GM12878 (cell line): ENCODE results near the gene BMERB1. TPM values are rescaled to one million over a fixed set of nuclear protein-coding genes. Genes with fewer than 3 reads are reported as not detected.

Experiments used
- ATAC-seq: fragments of 200-7000 bp; cut with Tn5 transposase; 3 replicates; pipeline ENCODE4 v1.9.1; 2020; ENCODE audit warnings: mild to moderate bottlenecking, moderate library complexity
- BruUV-seq: library from RNA; stranded (reverse); fragments of 400-500 nt; replicated peaks from 2 replicates; lab custom pipeline; 2021; lab: Mats Ljungman, UMichigan
- CTCF ChIA-PET: fragments of 300-600 bp; sonication (Branson Sonifier 250); formaldehyde crosslinking; extraction: SDS; loops from one replicate; lab custom pipeline; 2021; ENCODE audit warnings: inconsistent platforms; lab: Yijun Ruan, JAX
- POLR2A ChIA-PET: fragments of 350-600 bp; formaldehyde crosslinking; extraction: SDS; loops from one replicate; lab custom pipeline; 2021; ENCODE audit warnings: inconsistent platforms; lab: Charles Lee
- RAD21 ChIA-PET: fragments of 300-600 bp; sonication (Branson Sonifier 250); formaldehyde crosslinking; loops from one replicate; lab custom pipeline; 2023; ENCODE audit warnings: antibody characterized with exemption; ENCODE audit not compliant: unreplicated experiment; lab: Charles Lee
- SMC1A ChIA-PET: fragments of 300-600 bp; sonication (Branson Sonifier 250); formaldehyde crosslinking; loops from one replicate; lab custom pipeline; 2023; ENCODE audit not compliant: unreplicated experiment, uncharacterized antibody; lab: Charles Lee
- DNase-seq: peaks from one replicate; pipeline ENCODE4 v3.0.0-alpha.2; 2011; ENCODE audit warnings: low read depth, low spot score
- FAIRE-seq: peaks from 3 replicates; lab custom pipeline; 2011; peaks lifted over from hg19 to GRCh38; lab: Jason Lieb, UNC
- H2AFZ ChIP-seq: 2 replicates; pipeline ENCODE4 v1.6.0; 2011; ENCODE audit warnings: low read depth, low read length, control low read depth; ENCODE audit not compliant: control insufficient read depth
- H3K27ac ChIP-seq: 2 replicates; pipeline ENCODE4 v1.5.1; 2011; ENCODE audit warnings: control low read depth; ENCODE audit not compliant: control insufficient read depth, insufficient read depth
- H3K27me3 ChIP-seq, 2 experiments: replicated peaks in 1 of 2; 2 replicates each; pipeline versions ENCODE4 v1.6.0 to v1.6.1; 2011; ENCODE audit warnings: low read length in 1 of 2; ENCODE audit not compliant: control insufficient read depth in 2 of 2, insufficient read depth in 2 of 2
- H3K36me3 ChIP-seq, 2 experiments: 2 replicates each; pipeline ENCODE4 v1.5.1; 2011; ENCODE audit warnings: low read length in 1 of 2; ENCODE audit not compliant: control insufficient read depth in 2 of 2, insufficient read depth in 2 of 2
- H3K4me1 ChIP-seq: 2 replicates; pipeline ENCODE4 v1.6.1; 2011; ENCODE audit warnings: mild to moderate bottlenecking, low read length, moderate library complexity, mixed read lengths; ENCODE audit not compliant: control insufficient read depth, insufficient read depth
- H3K4me2 ChIP-seq: 2 replicates; pipeline ENCODE4 v1.6.0; 2011; ENCODE audit warnings: control low read depth; ENCODE audit not compliant: control insufficient read depth, insufficient read depth
- H3K4me3 ChIP-seq: fragments of 200-600 bp; sonication (generic); 2 replicates; pipeline ENCODE4 v1.5.1; 2016
- H3K79me2 ChIP-seq: 2 replicates; pipeline ENCODE4 v1.6.0; 2011; ENCODE audit warnings: low read length; ENCODE audit not compliant: control insufficient read depth, insufficient read depth
- H3K9ac ChIP-seq: 2 replicates; pipeline ENCODE4 v1.8.0; 2011; ENCODE audit warnings: low read length, control low read depth, mixed read lengths; ENCODE audit not compliant: control insufficient read depth, insufficient read depth
- H3K9me3 ChIP-seq: replicated peaks from 3 replicates; pipeline ENCODE4 v1.5.1; 2011; ENCODE audit warnings: mild to moderate bottlenecking, low read length; ENCODE audit not compliant: control insufficient read depth, insufficient read depth
- H4K20me1 ChIP-seq: 2 replicates; pipeline ENCODE4 v1.6.0; 2011; ENCODE audit not compliant: control insufficient read depth, insufficient read depth
- FOXM1 ChIP-seq: IDR thresholded peaks from 2 replicates; pipeline ENCODE4 v1.6.1; 2012; ENCODE audit warnings: low read depth, mild to moderate bottlenecking, inconsistent platforms, low read length, moderate library complexity
- HDGF ChIP-seq: fragments of 450-650 bp; IDR thresholded peaks from 2 replicates; pipeline ENCODE4 v1.6.1; 2016; ENCODE audit warnings: antibody characterized with exemption
- MTA3 ChIP-seq: IDR thresholded peaks from 2 replicates; pipeline ENCODE4 v1.6.1; 2012; ENCODE audit warnings: low read length, inconsistent platforms, borderline replicate concordance
- NBN ChIP-seq: fragments of 450-650 bp; IDR thresholded peaks from 2 replicates; pipeline ENCODE4 v1.6.1; 2016
- POLR2A ChIP-seq: IDR thresholded peaks from 2 replicates; pipeline ENCODE4 v1.6.1; 2011; ENCODE audit warnings: low read depth, mild to moderate bottlenecking, low read length
- SMC3 ChIP-seq: IDR thresholded peaks from 2 replicates; pipeline ENCODE4 v1.6.1; 2011; ENCODE audit warnings: low read length, improper control_type of control experiment, borderline replicate concordance
- SPI1 ChIP-seq: IDR thresholded peaks from 2 replicates; pipeline ENCODE4 v1.6.1; 2011; ENCODE audit warnings: low read depth, mild to moderate bottlenecking, low read length, moderate library complexity, borderline replicate concordance; ENCODE audit not compliant: insufficient read depth
- SREBF2 ChIP-seq: IDR thresholded peaks from 2 replicates; pipeline ENCODE4 v1.6.1; 2012; ENCODE audit warnings: mild to moderate bottlenecking, low read length
- WGBS: methylation state at CpG from one replicate; pipeline ENCODE4 v1.1.6; 2016; ENCODE audit warnings: low lambda C conversion rate; ENCODE audit not compliant: insufficient replicate concordance, insufficient coverage; ENCODE audit errors: missing lambda C conversion rate; 5-methylcytosine and 5-hydroxymethylcytosine counted together
- in situ Hi-C: fragments of 300-500 bp; cut with MboI; formaldehyde crosslinking; loops from 9 replicates; pipeline ENCODE4 v1.14.3; 2018; ENCODE audit warnings: mixed read lengths
- intact Hi-C: fragments of 100-400 bp; cut with micrococcal nuclease; formaldehyde crosslinking; loops from one replicate; pipeline ENCODE4 v1.14.2; 2022; ENCODE audit not compliant: unreplicated experiment
- polyA plus RNA-seq, 11 experiments: library from polyadenylated mRNA; depleted of rRNA in 4 of 11; unstranded in 6 of 11; stranded (reverse) in 5 of 11; fragments of >200 nt; fragmentation: Nextera tagmentation in 4 of 11; fragmentation: Illumina TruSeq in 1 of 11; extraction: Ambion mirVana in 4 of 11; extraction: Trizol in 1 of 11; gene quantifications; 1 replicate in 1 of 11; 2 replicates in 10 of 11; pipeline versions ENCODE4 v1.2.1 to v1.2.3, GENCODE V29; 2011 to 2016; ENCODE audit warnings: inconsistent platforms in 2 of 11, missing spikeins in 2 of 11, low read depth in 1 of 11
- total RNA-seq, 4 experiments: library from RNA; depleted of rRNA in 3 of 4; stranded (reverse); fragments of >200 nt in 3 of 4; fragmentation: Illumina TruSeq in 1 of 4; extraction: Trizol in 1 of 4; gene quantifications; 2 replicates each; pipeline versions ENCODE4 v1.2.1 to v1.2.3, GENCODE V29; 2013 to 2021
- TF ChIP-seq, protein P1 (sequence below): fragments of 450-650 bp; IDR thresholded peaks from 2 replicates; pipeline ENCODE4 v1.6.1; 2017; ENCODE audit warnings: mild to moderate bottlenecking, moderate library complexity

BMERB1 gene
- total and polyA plus RNA-seq, 10 of the 15 experiments (the other 5 are each of a cell fraction or from before 2014, with no cell fraction given): 0.05 to 0.68 (median 0.34) TPM

DNA sequence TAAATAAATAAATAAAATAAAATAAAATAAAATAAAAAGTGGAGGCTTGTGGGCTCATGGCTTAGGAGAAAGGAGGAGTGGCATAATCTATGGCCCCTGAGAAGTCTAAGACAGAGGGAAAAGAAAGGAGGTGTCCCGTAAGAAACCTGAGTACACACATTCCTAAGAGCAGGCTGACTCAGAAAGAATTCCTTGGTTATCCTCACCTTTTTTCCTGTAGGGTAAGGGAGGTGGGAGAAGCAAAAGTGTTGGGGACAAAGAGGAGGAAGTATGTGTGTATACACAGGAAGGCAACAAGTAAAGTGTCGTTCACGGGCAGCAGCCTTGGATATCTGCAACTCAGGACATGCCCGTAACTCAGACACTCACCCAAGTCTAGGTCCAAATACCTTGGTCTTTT lies 179.3 kb downstream of the BMERB1 start:
- ChIA-PET CTCF (no interaction called here), RAD21 (no interaction called here), POLR2A (no interaction called here), SMC1A (no interaction called here)
- TF ChIP-seq FOXM1: no peak
- no peak for TF ChIP-seq SREBF2
- no peak for TF ChIP-seq NBN
- TF ChIP-seq POLR2A: no peak
- TF ChIP-seq MTA3: no peak
- TF ChIP-seq SPI1: no peak
- TF ChIP-seq, protein P1, sequence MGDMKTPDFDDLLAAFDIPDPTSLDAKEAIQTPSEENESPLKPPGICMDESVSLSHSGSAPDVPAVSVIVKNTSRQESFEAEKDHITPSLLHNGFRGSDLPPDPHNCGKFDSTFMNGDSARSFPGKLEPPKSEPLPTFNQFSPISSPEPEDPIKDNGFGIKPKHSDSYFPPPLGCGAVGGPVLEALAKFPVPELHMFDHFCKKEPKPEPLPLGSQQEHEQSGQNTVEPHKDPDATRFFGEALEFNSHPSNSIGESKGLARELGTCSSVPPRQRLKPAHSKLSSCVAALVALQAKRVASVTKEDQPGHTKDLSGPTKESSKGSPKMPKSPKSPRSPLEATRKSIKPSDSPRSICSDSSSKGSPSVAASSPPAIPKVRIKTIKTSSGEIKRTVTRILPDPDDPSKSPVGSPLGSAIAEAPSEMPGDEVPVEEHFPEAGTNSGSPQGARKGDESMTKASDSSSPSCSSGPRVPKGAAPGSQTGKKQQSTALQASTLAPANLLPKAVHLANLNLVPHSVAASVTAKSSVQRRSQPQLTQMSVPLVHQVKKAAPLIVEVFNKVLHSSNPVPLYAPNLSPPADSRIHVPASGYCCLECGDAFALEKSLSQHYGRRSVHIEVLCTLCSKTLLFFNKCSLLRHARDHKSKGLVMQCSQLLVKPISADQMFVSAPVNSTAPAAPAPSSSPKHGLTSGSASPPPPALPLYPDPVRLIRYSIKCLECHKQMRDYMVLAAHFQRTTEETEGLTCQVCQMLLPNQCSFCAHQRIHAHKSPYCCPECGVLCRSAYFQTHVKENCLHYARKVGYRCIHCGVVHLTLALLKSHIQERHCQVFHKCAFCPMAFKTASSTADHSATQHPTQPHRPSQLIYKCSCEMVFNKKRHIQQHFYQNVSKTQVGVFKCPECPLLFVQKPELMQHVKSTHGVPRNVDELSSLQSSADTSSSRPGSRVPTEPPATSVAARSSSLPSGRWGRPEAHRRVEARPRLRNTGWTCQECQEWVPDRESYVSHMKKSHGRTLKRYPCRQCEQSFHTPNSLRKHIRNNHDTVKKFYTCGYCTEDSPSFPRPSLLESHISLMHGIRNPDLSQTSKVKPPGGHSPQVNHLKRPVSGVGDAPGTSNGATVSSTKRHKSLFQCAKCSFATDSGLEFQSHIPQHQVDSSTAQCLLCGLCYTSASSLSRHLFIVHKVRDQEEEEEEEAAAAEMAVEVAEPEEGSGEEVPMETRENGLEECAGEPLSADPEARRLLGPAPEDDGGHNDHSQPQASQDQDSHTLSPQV: no peak
- no peak for TF ChIP-seq HDGF
- no peak for TF ChIP-seq SMC3
- Histone ChIP-seq H4K20me1 (no peaks in the 10 kb centered on the region), H3K4me3 (no peak overlapping the region), H3K9ac (no peak overlapping the region), H3K36me3 (peaks cover 7 to 38% of the 10 kb centered on the region in 2 experiments), H3K79me2 (no peaks in the 10 kb centered on the region), H3K27me3 (no peaks in the 10 kb centered on the region), H3K4me1 (no peaks in the 10 kb centered on the region), H2AFZ (no peak overlapping the region), H3K27ac (no peak overlapping the region), H3K4me2 (no peak overlapping the region), H3K9me3 (no peaks in the 10 kb centered on the region)
- DNase-seq: no peak
- in situ Hi-C loops (no loop called here), intact Hi-C loops (no loop called here)
- WGBS: 100% methylated on average over 4 of the region's 4 CpGs
- ATAC-seq: no peak
- no TSS peak for BruUV-seq
- no peak for FAIRE-seq
